Measurements from ENCODE around the gene CDH5. TPM values are rescaled to one million over a fixed set of nuclear protein-coding genes. Genes with fewer than 3 reads are reported as not detected.
A peak's percentile ranks its signal among the peaks of the same experiment; 100 is the strongest.

The CDH5 gene
- total and polyA plus RNA-seq, 2 of the 13 experiments (the other 11 are each of a cell fraction or from before 2014, with no cell fraction given): 0.71 to 1.1 TPM

GRCh38 chr16:66406534-66407221 lies 40.2 kb downstream of the CDH5 start (continued):
- TF ChIP-seq ZFYVE20 (CRISPR knock-in tag; IDR thresholded peaks at IDR 0.05; ENCODE audit: borderline replicate concordance, low read depth) (no peak), TBL1XR1 (IDR thresholded peaks at IDR 0.05; ENCODE audit: borderline replicate concordance, low read length, partially characterized antibody) (no peak), ZNF766 (CRISPR knock-in tag; IDR thresholded peaks at IDR 0.05; ENCODE audit: borderline replicate concordance) (no peak), ZNF569 (CRISPR knock-in tag; IDR thresholded peaks at IDR 0.05; ENCODE audit: borderline replicate concordance) (no peak), ZFP82 (CRISPR knock-in tag; IDR thresholded peaks at IDR 0.05; ENCODE audit: borderline replicate concordance) (no peak), SIX4 (CRISPR knock-in tag; IDR thresholded peaks at IDR 0.05) (no peak), NFIB (CRISPR knock-in tag; IDR thresholded peaks at IDR 0.05; ENCODE audit: borderline replicate concordance) (no peak), ZBTB4 (CRISPR knock-in tag; IDR thresholded peaks at IDR 0.05; ENCODE audit: borderline replicate concordance) (peak; percentile 86; the same call in 1 of the 2 replicates), LBX2 (CRISPR knock-in tag; IDR thresholded peaks at IDR 0.05; ENCODE audit: borderline replicate concordance) (0 out of 2 replicates have a peak, but pooled peaks have one; percentile 39), GATA4 (IDR thresholded peaks at IDR 0.05; ENCODE audit: borderline replicate concordance, low read depth) (no peak), ZNF263 (CRISPR knock-in tag; IDR thresholded peaks at IDR 0.05) (peak; percentile 51), ZNF737 (CRISPR knock-in tag; IDR thresholded peaks at IDR 0.05; ENCODE audit: borderline replicate concordance) (no peak; the same call in 1 of the 2 replicates), DBP (CRISPR knock-in tag; IDR thresholded peaks at IDR 0.05; ENCODE audit: not compliant biosample characterization) (no peak), FOXO1 (CRISPR knock-in tag; IDR thresholded peaks at IDR 0.05) (0 out of 2 replicates have a peak, but pooled peaks have one; percentile 29), NFE2L2 (IDR thresholded peaks at IDR 0.05; ENCODE audit: low read length) (no peak), KAT7 (CRISPR knock-in tag; IDR thresholded peaks at IDR 0.05; ENCODE audit: borderline replicate concordance) (no peak), RARA (CRISPR knock-in tag; IDR thresholded peaks at IDR 0.05) (no peak; the same call in 1 of the 2 replicates), ERF (CRISPR knock-in tag; IDR thresholded peaks at IDR 0.05) (peak; percentile 81; the same call in 1 of the 2 replicates)
- TF ChIP-seq, protein P1, sequence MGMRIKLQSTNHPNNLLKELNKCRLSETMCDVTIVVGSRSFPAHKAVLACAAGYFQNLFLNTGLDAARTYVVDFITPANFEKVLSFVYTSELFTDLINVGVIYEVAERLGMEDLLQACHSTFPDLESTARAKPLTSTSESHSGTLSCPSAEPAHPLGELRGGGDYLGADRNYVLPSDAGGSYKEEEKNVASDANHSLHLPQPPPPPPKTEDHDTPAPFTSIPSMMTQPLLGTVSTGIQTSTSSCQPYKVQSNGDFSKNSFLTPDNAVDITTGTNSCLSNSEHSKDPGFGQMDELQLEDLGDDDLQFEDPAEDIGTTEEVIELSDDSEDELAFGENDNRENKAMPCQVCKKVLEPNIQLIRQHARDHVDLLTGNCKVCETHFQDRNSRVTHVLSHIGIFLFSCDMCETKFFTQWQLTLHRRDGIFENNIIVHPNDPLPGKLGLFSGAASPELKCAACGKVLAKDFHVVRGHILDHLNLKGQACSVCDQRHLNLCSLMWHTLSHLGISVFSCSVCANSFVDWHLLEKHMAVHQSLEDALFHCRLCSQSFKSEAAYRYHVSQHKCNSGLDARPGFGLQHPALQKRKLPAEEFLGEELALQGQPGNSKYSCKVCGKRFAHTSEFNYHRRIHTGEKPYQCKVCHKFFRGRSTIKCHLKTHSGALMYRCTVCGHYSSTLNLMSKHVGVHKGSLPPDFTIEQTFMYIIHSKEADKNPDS (CRISPR knock-in tag; IDR thresholded peaks at IDR 0.05): no peak
- TF ChIP-seq, protein P2, sequence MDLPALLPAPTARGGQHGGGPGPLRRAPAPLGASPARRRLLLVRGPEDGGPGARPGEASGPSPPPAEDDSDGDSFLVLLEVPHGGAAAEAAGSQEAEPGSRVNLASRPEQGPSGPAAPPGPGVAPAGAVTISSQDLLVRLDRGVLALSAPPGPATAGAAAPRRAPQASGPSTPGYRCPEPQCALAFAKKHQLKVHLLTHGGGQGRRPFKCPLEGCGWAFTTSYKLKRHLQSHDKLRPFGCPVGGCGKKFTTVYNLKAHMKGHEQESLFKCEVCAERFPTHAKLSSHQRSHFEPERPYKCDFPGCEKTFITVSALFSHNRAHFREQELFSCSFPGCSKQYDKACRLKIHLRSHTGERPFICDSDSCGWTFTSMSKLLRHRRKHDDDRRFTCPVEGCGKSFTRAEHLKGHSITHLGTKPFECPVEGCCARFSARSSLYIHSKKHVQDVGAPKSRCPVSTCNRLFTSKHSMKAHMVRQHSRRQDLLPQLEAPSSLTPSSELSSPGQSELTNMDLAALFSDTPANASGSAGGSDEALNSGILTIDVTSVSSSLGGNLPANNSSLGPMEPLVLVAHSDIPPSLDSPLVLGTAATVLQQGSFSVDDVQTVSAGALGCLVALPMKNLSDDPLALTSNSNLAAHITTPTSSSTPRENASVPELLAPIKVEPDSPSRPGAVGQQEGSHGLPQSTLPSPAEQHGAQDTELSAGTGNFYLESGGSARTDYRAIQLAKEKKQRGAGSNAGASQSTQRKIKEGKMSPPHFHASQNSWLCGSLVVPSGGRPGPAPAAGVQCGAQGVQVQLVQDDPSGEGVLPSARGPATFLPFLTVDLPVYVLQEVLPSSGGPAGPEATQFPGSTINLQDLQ (CRISPR knock-in tag; IDR thresholded peaks at IDR 0.05): no peak

All from HepG2 (cell line).